Choroid plexus epithelial cell (primary cell): ENCODE measurements around the gene PRKAG3.
A peak's percentile ranks its signal among the peaks of the same experiment; 100 is the strongest.

Experiments used
- DNase-seq: peaks from one replicate; pipeline ENCODE4 v3.0.0-alpha.2; 2010; ENCODE audit warnings: low read depth
- H3K4me3 ChIP-seq: 2 replicates; pipeline ENCODE4 v1.5.1; 2011; ENCODE audit warnings: low read depth, mild to moderate bottlenecking, control low read depth, low read length, moderate library complexity
- CTCF ChIP-seq: conservative IDR thresholded peaks from 2 replicates; pipeline ENCODE4 v1.5.1; 2011; ENCODE audit warnings: low read depth, mild to moderate bottlenecking, control low read depth, inconsistent platforms, low read length, moderate library complexity

Gene PRKAG3

DNA sequence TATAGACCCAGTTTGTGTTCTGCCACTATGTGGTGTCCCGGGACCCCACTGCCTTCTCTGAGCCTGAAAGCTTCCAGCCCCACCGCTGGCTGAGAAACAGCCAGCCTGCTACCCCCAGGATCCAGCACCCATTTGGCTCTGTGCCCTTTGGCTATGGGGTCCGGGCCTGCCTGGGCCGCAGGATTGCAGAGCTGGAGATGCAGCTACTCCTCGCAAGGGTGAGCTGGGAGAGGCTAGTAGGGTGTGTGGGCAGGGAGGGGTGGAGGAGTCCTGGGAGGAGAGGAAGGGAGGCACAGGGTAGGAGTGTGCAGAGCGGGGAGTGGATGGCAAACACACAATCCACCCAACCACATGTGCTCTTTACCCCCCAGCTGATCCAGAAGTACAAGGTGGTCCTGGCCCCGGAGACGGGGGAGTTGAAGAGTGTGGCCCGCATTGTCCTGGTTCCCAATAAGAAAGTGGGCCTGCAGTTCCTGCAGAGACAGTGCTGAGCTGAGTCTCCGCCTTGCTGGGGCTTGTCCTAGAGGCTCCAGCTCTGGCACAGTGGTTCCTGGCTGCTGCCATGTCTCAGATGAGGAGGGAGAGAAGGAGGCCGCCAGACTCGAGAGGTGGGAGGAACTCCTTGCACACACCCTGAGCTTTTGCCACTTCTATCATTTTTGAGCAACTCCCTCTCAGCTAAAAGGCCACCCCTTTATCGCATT is 16.9 kb downstream of the PRKAG3 start:
- no peak overlapping the region for H3K4me3 ChIP-seq
- TF ChIP-seq CTCF: no peak
- no peak for DNase-seq

DNA sequence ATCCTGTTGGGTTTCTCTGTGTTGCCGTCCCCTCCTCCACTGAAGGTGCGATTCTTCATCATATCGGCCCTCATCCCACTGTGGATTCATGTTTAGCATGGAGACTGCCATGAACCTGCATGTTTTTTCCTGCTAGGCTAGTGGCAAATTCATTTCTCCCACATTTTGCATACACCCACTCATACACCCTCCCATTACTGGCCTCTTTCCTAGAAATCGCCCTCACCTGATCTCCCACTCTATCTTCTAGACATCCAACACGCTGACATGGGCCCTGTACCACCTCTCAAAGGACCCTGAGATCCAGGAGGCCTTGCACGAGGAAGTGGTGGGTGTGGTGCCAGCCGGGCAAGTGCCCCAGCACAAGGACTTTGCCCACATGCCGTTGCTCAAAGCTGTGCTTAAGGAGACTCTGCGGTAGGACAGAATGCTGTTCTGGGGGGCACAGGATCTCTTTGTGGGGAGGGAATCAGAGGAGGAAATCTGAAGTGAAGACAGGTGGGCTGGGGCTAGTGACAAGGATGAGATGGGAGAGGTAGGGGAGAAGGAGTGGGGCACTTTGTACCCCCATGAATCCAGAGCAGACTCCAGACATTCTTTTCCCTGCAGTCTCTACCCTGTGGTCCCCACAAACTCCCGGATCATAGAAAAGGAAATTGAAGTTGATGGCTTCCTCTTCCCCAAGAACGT is 17.7 kb downstream of the PRKAG3 start:
- no peak for TF ChIP-seq CTCF
- DNase-seq: no peak

DNA sequence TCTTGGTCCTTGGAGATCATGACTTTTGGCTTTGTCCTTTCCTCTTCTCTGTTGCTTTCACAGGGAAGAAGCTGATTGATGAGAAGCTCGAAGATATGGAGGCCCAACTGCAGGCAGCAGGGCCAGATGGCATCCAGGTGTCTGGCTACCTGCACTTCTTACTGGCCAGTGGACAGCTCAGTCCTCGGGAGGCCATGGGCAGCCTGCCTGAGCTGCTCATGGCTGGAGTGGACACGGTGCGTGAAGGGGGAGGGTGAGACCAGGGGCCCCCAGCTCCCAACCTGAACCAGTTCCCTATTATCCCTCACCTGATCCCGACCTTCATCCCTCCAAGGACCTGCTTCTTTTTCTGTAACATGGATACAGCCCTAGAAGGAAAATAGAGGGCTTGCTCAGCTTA is 18.7 kb downstream of the PRKAG3 start:
- DNase-seq: no peak
- H3K4me3 ChIP-seq: no peak overlapping the region
- TF ChIP-seq CTCF: no peak

More for the DNA sequence above, 17.7 kb downstream of the PRKAG3 start:
- no peak overlapping the region for H3K4me3 ChIP-seq

DNA sequence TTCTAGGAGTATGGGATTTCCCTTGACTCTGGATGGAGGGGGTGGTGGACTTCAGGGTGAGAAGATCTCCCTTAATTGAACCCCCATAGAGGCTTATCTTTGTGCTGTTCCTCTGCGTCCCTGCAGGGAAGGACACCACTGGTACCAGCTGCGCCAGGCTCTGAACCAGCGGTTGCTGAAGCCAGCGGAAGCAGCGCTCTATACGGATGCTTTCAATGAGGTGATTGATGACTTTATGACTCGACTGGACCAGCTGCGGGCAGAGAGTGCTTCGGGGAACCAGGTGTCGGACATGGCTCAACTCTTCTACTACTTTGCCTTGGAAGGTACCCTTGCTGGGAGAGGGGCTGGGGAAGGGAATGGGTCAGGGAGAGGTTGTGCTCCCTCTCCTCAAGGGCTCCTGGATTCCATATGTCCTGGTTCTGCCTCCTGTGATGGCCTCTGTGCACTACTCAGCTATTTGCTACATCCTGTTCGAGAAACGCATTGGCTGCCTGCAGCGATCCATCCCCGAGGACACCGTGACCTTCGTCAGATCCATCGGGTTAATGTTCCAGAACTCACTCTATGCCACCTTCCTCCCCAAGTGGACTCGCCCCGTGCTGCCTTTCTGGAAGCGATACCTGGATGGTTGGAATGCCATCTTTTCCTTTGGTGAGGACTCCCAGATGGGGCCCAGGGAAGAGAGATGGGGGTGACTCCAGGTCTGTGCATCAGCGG is 19.3 kb downstream of the PRKAG3 start:
- DNase-seq: no peak
- TF ChIP-seq CTCF: no peak
- no peak overlapping the region for H3K4me3 ChIP-seq

GRCh38 chr2:218811382-218811781 is 20.2 kb downstream of the PRKAG3 start:
- no peak for TF ChIP-seq CTCF
- H3K4me3 ChIP-seq: no peak overlapping the region
- DNase-seq: peak; percentile 55

GRCh38 chr2:218810256-218810655 is 21.3 kb downstream of the PRKAG3 start:
- no peak for TF ChIP-seq CTCF
- no peak overlapping the region for H3K4me3 ChIP-seq
- no peak for DNase-seq
